HEK293T (cell line): ENCODE data around the gene HAPLN2.

Experiments
- ARNT ChIP-seq: fragments of 450-650 bp; IDR thresholded peaks from 2 replicates; pipeline ENCODE4 v1.6.1; 2017; ENCODE audit warnings: mild to moderate bottlenecking
- FOXA1 ChIP-seq: fragments of 450-650 bp; IDR thresholded peaks from 2 replicates; pipeline ENCODE4 v1.6.1; 2016; ENCODE audit warnings: mild to moderate bottlenecking
- SP1 ChIP-seq: fragments of 450-650 bp; IDR thresholded peaks from 2 replicates; pipeline ENCODE4 v1.6.1; 2017
- TARDBP ChIP-seq: fragments of 450-650 bp; IDR thresholded peaks from 2 replicates; pipeline ENCODE4 v1.6.1; 2016

GRCh38 chr1:156670359-156670758, 51.1 kb downstream of the HAPLN2 start:
- TF ChIP-seq TARDBP, result no peak
- TF ChIP-seq ARNT, result no peak
- TF ChIP-seq FOXA1, result no peak
- no peak for TF ChIP-seq SP1
